NCI-H2196 (cell line): ENCODE measurements around the gene ZRANB1.

Source experiments
- DNase-seq: peaks from one replicate; lab custom pipeline; 2025; ENCODE audit not compliant: unreplicated experiment; lab: John Stamatoyannopoulos, UW

ZRANB1 gene

GRCh38 chr10:124918906-124919305 lies 23.0 kb upstream of the ZRANB1 start:
- DNase-seq, result no peak

GRCh38 chr10:124921261-124921660 lies 20.7 kb upstream of the ZRANB1 start:
- no peak for DNase-seq

- DNase-seq, result no peak
These were observed 18.2 kb upstream of the ZRANB1 start for GRCh38 chr10:124923684-124924083.

GRCh38 chr10:124926548-124926947 lies 15.4 kb upstream of the ZRANB1 start:
- DNase-seq, result no peak

GRCh38 chr10:124928087-124928486 lies 13.8 kb upstream of the ZRANB1 start:
- no peak for DNase-seq

DNA sequence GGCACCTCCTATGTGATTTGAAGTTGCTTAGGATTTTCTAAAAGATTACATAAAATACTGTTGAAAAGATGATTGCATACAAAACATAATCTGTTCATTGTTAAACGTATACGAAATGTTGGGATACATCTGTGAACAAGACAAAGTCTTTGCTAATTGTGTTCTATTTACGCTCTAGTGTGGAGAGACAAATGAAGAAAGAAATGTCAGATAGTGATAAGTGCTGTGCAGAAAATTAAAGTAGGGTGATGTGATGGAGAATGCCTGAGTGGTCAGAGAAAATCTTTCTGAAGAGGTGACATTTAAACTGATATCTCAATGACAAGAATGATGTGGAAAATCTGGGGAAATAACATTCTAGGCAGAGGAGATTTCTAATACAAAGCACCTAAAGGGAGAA lies 13.4 kb upstream of the ZRANB1 start:
- DNase-seq, result no peak

GRCh38 chr10:124935946-124936345 lies 6.0 kb upstream of the ZRANB1 start:
- no peak for DNase-seq

- DNase-seq, result no peak
These were observed 5.1 kb upstream of the ZRANB1 start for GRCh38 chr10:124936813-124937212.

DNA sequence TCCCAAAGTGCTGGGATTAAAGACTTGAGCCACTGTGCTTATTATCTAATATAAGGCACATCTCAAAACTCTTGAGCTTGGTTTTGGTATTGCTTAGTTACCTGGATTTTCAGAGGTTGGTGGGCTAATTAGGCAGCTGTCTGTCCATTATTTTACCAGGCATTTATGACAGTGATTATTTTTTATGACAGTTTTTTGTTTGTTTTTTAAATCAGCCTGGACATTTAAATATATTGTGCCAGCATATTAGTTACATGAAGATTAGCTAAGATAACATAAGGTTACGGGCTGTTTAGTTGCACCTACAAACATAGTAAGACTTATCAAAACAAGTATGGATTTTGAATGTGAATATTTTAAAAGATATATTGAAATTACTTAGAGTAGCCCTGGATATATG lies 2.6 kb upstream of the ZRANB1 start:
- DNase-seq, result no peak

DNA sequence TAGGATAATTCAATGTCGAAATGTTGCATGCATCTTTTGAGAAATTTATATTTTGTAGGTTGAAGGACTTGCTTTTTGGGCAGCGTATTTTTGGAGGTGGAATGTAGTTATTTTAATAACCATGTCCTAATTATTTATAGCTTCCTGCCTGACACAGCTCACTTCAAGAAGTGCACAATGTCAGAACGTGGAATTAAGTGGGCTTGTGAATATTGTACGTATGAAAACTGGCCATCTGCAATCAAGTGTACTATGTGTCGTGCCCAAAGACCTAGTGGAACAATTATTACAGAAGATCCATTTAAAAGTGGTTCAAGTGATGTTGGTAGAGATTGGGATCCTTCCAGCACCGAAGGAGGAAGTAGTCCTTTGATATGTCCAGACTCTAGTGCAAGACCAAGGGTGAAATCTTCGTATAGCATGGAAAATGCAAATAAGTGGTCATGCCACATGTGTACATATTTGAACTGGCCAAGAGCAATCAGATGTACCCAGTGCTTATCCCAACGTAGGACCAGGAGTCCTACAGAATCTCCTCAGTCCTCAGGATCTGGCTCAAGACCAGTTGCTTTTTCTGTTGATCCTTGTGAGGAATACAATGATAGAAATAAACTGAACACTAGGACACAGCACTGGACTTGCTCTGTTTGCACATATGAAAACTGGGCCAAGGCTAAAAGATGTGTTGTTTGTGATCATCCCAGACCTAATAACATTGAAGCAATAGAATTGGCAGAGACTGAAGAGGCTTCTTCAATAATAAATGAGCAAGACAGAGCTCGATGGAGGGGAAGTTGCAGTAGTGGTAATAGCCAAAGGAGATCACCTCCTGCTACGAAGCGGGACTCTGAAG lies 620 bp downstream of the ZRANB1 start:
- no peak for DNase-seq

GRCh38 chr10:124943301-124944092 lies 1.6 kb downstream of the ZRANB1 start:
- no peak for DNase-seq

- DNase-seq, result no peak
These were observed 3.1 kb downstream of the ZRANB1 start for GRCh38 chr10:124944982-124945381.

GRCh38 chr10:124946945-124947344 lies 5.0 kb downstream of the ZRANB1 start:
- DNase-seq, result peak; percentile 13

- DNase-seq, result no peak
These were observed 7.6 kb downstream of the ZRANB1 start for GRCh38 chr10:124949543-124949942.

DNA sequence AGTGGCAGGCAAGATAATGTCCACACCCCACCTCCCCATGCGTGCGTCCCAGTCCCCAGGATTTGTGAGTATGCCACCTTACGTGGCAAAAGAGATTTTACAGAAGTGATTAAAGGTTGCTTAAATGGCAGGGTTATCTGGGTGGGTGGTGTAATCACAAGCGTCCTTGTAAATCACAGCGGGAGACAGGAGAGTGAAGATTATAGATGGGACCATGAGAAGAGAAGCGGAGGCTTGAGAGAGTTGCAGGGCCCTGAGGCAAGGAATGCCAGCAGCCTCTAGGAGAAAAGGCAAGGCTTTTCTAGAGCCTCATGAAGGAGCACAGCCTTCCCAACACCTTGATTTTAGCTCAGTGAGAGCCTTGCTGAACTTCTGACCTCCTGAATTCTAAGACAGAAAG lies 10.2 kb downstream of the ZRANB1 start:
- DNase-seq, result no peak

- no peak for DNase-seq
These were observed 11.5 kb downstream of the ZRANB1 start for GRCh38 chr10:124953421-124953820.

DNA sequence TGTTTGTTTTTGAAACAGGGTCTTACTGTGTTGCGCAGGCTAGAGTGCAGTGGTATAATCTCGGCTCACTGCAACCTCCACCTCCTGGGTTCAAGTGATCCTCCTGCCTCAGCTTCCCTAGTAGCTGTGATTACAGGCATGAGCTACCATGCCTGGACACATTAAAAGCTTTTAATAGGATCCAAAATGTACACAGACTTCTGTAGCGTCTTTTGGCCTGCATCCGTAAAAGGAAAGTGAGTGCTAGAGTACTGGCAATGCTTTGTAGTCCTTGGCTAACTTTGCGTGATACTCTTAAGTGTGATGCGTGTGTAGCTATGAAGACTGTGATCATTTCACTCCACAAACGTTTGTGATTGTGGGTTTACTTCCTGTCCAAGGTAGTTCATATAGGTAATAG lies 13.3 kb downstream of the ZRANB1 start:
- no peak for DNase-seq

DNA sequence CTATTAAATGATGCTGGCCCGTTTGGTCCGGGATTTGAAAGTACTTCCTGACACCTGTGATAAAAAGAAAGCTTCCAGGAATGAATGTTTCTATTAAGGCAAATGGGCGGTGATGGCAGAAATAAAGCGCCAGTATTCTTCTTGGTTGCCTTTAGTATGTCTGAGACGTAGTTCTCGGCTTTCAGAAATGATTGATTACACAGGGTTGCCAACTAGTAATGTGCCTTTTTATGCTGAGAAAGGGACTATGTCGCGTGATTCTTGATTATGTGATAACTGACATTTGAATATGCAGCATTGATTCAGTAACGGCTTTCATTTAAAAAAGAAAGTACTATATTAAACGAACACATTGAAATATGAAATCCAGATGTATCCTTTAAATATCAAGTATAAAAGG lies 13.9 kb downstream of the ZRANB1 start:
- no peak for DNase-seq

DNA sequence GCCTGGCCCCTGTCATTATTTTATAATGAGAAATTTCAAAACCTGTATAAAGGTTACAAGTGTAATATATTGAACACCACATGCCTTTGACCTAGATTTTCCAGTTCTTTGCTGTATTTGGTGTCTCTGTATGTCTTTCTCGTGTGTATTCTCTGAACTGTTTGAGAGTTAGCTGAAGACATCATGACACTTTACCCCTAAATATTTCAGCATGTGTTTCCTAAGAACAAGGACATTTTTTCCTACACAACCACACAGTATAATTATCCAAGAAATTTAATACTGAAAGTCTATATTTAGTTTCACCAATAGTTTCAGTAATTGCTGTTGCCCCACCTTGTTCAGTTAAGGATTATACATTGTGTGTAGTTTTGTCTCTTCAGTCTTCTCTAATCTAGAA lies 14.8 kb downstream of the ZRANB1 start:
- no peak for DNase-seq

- no peak for DNase-seq
These were observed 15.6 kb downstream of the ZRANB1 start for GRCh38 chr10:124957404-124957947.

- no peak for DNase-seq
These were observed 17.6 kb downstream of the ZRANB1 start for GRCh38 chr10:124959564-124959963.

DNA sequence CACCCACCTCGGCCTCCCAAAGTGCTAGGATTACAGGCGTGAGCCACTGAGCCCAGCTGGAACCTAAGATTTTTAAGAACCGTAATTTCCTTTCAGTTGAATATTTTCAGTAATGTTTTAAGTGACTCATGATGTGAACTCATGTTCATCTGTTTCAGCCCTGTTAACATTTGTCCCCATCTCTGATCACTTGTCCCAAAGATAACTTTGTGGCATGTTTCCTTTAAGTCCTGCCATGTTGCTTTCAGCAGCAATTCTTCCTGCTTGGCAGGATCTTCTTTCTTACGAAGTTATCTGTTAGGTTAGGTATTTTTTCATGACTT lies 19.3 kb downstream of the ZRANB1 start:
- no peak for DNase-seq
